ENCODE results near the gene PMFBP1.

The PMFBP1 gene, protein sequence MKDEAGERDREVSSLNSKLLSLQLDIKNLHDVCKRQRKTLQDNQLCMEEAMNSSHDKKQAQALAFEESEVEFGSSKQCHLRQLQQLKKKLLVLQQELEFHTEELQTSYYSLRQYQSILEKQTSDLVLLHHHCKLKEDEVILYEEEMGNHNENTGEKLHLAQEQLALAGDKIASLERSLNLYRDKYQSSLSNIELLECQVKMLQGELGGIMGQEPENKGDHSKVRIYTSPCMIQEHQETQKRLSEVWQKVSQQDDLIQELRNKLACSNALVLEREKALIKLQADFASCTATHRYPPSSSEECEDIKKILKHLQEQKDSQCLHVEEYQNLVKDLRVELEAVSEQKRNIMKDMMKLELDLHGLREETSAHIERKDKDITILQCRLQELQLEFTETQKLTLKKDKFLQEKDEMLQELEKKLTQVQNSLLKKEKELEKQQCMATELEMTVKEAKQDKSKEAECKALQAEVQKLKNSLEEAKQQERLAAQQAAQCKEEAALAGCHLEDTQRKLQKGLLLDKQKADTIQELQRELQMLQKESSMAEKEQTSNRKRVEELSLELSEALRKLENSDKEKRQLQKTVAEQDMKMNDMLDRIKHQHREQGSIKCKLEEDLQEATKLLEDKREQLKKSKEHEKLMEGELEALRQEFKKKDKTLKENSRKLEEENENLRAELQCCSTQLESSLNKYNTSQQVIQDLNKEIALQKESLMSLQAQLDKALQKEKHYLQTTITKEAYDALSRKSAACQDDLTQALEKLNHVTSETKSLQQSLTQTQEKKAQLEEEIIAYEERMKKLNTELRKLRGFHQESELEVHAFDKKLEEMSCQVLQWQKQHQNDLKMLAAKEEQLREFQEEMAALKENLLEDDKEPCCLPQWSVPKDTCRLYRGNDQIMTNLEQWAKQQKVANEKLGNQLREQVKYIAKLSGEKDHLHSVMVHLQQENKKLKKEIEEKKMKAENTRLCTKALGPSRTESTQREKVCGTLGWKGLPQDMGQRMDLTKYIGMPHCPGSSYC

DNA sequence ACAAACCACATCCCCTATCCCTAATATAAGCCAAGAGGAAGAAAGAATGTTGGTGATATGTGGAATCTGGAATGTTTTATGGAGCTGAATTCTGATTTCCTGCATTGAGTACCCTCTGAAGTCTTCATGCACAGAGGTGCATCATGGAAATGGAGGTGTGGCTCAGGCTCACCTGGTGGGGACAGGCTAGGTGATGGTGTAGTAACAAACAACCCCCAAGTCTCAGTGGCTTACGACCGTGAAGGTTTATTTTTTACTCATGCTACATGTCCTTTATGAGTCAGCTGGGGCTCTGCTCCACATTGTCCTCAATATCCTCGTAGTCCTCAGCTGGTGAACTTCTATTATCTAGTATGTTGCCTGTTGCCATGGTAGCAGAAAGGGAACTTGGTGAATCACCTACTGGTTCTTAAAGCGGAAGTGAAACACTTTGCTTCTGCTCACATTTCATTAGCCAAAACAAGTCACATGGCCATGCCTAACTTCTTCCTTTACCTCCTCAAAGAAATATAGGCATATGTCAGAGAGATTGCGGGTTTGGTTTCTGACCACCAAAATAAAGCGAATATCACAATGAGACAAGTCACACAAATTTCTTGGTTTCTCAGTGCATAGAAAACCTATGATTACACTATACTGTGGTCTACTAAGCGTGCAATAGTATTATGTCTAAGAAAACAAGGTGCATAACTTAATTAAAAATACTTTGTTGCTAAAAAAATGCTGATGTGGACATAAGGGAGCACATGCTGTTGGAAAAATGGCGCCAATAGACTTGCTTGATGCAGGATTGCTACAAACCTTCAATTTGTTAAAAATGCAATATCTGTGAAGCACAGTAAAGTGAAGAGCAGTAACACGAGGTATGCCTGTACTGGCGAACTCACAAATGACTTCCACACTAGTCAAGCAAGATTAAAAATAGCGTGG is at the start of gene PMFBP1:
PMFBP1 (minus strand) TSS at position 51 of the 930 bp plus-strand sequence. CDS start 947 bp downstream, outside the sequence.
- no peak for FAIRE-seq

DNA sequence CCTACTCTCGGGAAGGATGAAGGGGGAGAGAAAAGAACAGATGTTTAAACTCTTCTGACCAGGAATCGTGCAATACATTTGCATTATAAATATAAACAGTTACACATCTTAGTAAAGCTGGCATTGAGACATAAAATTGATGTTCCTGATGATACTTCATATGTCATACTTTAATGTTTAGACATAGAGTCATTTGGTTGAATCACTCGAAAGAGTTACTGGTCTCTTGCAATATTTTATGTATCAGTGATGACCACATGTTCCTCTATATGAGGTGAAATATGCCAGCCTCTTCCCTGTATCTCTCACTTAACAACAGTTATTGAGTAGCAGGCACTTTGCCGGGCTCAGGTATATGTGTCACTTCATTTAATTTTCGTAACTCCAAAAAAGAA is 49.7 kb upstream of the PMFBP1 start:
- no peak for FAIRE-seq

DNA sequence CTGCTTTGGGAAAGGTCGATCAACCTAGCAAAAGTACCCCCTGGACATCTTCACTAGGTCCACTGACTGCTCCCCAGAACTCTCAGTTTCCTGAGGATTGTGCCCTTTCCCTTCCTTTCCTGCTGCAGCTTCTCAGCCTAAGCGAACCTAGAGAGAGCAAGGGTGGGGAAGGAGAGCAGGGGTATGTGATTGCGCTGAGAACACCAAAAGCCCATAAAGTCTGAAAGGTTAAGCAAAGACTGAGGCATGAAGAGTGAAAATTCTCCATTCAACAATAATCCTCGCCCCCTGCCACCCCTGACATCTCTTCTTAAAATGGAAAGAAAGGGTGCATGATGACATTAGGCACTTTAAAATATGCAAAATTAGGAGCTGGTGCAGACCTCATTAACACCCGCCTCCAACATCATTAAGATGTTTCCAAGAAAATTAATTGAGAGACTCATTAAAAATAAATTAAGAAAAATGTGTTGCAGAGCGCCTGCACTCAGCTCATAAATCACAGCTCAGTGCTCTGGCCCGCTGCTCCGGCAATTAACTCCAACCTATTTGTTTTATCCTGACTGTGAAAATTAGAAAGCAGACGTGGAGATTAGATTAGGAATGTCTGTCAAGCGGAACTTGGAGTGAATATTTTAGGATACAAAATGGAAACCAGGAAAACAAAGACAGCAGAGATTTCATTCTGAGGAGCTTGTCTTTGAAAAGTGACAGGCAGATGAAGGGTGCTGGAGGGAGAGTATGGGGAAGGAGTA is 49.1 kb upstream of the PMFBP1 start:
- no peak for FAIRE-seq

DNA sequence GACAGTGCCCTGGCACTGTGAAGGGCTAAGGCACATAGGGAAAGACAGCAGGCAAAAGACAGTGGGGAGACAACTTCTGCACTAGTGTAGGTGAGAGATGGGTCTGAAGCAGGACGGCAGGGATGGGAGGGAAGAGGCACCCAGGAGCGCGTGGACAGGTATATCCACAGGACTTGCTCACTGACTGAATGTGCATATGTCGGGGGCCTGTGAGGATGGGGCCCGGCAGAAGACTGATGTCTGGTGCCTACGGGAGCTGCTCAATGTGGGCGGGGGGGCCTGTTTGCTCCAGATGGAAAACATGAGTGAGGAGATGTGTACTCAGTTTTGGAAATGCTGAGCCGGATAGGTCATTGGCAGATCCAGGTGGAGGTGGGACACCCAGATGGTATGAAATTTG is 47.3 kb upstream of the PMFBP1 start:
- FAIRE-seq: no peak

DNA sequence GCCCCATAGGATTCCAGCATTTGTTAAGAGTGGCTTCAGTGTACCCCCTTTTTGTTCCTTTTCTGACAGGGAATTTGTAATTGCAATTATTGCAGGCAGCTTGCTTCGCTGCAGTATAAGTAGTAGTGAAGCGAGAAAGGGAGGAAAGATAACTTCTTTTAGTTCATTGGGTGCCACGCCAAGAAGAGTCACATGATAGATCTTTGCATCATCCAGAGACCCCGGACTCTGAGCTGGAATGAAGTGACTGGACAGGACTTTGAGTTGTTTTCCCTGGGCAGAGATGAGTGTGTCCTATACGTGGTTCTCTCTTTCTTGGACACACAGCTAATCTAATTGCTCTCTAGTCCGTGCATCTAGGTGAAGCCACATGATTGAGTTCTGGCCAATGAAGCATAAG is 44.8 kb upstream of the PMFBP1 start:
- no peak for FAIRE-seq

DNA sequence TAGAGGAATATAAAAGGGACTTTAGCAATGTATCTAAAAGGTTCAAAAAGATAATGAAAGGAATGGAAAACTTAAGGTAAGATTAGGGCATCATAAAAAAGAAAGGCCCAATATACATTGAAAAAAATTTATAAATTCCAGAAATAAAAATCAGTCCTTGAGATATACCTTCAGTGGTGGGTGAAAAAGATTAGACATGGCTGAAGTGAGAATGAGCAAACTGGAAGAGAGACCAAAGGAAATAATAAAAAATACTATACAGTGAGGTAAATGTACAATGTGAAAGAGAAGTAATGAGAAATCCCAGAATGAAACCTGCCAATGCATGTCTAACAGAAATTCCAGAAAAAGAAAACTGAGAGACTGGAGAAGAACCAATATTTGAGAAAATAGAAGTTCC is 42.9 kb upstream of the PMFBP1 start:
- no peak for FAIRE-seq

DNA sequence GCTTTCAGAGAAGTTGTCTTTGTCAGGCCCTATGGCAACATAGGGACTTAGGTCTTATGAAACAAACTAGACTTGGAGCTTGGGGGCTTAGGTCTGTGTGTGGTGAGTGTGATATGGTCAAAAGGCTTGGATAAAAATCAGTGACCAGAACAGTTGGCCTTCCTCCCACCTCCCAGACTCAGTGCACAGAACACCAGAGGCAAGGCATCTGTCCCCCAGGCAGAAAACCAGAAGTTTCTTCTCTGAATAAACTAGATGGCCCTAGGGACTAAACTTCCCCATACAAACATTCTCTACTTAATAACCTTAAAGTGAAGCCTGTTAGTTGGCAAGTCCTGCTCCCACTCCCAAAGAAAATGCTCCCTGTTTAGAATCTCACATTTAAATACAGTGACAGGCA is 39.2 kb upstream of the PMFBP1 start:
- no peak for FAIRE-seq

DNA sequence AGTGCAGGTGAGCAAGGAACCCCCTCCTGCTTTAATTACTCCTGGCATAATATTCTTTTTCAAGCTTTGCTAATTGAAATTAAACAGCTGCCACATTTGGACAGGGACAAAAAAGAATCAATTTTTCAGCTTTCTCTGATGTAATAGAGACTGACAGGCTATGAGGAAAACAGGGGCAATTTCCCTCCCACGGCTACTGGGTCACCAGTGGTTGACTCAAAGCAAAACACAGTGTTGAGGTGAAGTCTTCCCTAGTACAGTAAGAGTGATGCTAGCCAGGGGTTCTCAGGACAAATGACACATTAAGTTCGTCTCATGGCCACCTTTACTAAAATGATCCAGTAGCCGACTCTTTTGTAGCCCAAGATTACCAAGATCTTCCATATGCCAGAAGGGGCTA is 38.6 kb upstream of the PMFBP1 start:
- no peak for FAIRE-seq

DNA sequence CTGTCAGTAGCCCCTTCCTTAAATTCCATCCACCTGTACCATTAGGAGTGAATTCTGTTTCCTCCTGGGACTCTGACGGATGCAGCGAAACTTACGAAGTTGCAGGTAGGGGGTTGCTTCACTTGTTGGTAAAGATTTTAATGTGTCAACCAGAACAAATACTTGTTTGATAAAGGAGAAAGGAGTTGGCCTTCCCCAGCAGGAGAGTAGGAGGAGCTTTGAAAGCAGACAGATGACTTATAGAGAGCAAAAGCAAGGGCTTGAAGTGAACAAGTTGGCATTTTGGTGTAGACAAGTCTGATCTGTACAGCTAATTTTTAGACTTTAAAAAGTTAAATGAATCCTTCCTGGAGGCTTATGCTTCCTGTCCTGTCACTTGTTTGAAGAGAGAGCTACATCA is 38.1 kb upstream of the PMFBP1 start:
- FAIRE-seq: no peak

DNA sequence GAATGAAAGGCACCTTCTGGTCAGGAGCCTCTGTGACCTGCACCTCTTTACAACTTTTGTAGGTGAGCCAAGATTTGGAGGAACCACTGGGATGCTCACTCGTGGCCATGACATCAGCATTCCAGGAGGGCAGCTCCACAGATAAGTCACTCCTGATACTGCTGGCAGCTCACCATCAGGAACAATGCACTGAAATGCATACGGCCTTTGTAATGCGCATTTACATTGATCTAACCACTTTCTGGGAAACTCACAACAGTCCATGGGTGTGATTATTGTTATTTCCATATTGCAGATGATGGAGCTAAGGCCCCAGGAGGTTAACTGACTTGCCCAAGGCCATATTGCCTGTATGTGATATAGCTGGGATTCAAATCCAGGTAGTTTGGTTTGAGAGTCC is 34.3 kb upstream of the PMFBP1 start:
- no peak for FAIRE-seq

DNA sequence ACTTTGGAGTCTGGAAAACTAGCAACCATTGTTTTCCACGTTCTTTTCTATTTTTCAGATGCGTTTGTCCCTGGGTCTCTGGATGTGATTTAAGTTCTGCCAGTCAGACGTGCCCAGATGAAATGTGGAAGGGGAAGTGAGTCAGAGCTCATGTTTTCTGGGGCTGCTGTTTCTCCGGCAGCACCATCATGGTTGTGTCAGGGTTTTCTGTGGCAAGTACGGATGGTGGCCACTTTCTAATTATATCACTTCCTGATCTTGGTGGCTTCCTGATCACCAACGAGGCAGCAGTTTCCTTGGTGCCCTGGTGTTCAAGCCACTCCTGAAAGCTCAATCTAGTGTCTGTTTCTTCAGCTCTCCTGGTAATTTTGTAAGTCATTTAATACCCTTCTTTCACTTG is 31.4 kb upstream of the PMFBP1 start:
- no peak for FAIRE-seq

DNA sequence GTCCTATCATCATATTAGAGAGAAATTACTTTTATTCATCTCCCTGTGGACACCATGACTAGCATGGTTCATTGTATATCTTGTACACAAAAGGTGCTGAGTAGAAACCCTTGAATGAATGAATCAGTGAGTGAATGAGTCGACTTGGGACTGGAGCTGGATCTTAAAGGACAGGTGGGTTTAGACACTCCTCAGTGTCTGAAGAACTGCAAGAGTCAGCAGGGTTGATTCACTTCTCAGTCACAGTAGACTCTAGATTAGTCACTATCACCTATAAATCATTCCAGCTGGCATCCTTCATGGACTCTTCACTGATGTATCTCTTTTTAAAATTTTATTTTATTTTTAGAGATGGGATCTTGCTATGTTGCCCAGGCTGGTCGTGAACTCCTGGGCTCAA is 30.1 kb upstream of the PMFBP1 start:
- FAIRE-seq: no peak

DNA sequence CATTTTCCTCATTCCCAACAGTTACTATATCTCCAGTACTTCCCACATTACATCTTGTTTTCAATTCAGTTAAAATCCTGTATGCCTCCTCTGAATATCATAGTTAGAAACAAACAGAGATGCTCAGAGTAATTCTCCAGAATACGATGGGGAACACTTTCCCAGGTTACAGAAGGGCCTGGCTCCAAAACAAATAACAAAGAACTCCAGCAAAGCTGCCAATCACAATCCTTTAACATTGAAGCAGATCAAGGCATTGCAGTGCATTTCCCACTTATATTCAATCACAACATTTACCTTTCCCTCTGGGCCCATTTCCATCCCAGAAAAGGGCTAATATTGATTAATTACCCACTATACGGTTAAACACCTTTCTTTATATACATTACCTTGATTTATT is 29.4 kb upstream of the PMFBP1 start:
- no peak for FAIRE-seq

DNA sequence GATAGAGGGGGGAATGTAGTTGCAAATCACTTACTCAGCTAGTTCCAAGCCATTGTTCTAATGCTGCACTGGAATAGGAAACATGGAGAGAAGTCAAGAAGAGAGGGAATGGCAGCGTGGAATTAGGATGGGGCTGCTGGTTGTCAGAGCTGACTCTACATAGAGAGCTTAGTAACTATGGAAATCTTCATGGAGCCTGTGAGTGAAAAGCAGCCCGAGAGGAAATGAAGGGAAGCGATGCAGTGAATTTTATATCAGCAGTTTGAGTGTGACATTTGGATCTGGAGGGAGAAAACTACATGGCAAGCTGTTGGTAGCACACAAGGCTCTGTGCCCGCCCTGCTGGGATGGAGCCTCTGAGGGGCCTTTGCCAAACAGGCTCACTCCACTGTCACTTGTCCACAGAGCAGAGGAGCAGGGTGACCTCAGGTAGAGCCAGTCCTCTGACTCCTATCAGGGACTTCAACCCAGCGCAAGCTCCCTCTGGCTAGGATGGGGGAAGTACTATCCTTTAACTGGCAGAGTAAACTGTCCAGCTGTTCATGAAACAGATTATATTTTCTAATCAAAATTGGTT is 27.9 kb upstream of the PMFBP1 start:
- no peak for FAIRE-seq

DNA sequence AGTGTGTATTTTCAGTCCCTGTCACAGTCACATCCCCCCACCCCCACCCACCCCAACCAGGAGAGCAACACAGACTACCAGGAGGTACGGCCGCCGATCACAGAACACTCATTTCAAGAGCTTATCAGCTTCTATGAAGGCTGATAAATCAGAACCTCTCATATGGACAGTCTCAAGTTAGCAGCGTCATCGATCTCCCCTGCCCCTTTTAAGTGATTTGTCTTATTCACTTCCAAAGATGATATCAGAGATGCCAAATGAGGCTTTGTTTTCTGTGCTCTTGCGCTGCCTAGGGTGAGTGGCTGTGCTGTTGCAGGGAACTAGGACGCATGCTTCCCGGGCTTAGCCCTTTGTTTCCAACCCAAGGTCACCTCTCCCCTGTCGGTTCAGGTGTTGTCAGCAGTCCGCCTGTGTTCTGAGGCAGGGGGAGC is 26.8 kb upstream of the PMFBP1 start:
- FAIRE-seq: no peak

DNA sequence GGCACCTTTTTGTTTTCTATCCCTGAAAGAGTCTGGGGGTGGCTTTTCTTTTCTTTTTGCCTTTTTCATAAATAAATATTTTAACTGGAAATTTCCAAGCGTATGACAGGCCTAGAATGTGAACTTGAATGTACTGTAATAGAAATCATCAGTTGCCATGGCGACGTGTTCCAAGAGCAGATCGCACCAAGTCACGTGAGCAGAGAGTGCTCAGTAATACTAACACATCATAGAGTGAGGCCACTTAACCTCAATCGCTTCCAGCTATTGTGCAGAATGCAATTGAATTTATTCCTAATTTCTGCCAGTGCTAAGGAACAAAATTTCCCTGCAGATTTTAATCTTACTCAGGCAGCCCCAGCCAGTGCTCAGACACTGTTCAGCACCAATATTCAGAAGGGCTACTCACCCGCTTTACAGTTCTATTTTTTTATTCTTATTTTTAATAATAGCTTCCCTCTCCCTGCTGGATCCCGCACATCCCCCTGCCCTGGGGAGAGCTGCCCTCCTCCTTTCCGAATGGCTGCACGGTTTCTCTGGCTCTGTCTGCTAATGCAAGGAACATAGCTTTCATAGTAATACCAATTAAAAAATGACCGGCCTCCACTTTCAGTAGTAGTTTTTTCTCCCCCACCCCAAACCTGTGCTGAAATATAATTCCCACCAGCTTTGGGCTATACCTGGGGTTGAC is 26.2 kb upstream of the PMFBP1 start:
- no peak for FAIRE-seq

DNA sequence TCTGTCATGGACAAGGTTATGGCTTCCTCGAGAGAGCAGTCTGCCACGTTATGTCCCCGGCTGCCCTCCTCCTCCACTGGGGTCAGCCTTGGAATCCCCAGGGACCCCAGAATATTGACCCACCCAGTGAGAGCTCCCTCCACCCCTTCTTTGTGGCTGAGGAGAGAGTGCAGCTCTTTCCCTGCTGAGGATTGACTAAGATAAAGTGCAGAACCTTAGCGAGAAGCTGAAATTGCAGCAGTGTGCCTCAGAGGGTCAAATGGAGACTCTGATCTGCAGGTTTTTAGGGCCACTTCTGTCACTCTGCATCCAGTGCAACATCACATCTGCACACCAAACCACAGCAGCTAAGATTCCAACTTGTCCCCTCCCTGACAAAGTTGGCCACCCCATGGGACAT is 25.6 kb upstream of the PMFBP1 start:
- no peak for FAIRE-seq

DNA sequence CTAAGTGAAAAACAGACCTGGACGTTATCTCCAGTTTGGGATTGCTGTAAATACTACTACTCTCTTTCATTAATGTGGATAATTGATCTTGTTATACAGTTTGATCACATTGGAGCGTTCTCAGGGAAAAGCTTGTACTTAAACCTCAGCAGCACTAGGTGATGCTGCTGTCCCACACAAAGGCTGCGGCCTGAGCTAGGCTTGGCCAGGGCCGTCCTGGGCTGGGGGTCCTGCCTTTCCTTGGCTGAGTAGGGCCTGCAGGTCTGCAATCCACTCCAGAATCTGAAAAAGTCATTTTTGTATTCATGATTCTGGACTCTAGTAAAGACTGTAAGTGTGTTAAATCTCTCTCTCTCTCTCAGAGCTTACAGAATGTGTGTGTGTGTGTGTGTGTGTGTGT is 23.7 kb upstream of the PMFBP1 start:
- FAIRE-seq: no peak

DNA sequence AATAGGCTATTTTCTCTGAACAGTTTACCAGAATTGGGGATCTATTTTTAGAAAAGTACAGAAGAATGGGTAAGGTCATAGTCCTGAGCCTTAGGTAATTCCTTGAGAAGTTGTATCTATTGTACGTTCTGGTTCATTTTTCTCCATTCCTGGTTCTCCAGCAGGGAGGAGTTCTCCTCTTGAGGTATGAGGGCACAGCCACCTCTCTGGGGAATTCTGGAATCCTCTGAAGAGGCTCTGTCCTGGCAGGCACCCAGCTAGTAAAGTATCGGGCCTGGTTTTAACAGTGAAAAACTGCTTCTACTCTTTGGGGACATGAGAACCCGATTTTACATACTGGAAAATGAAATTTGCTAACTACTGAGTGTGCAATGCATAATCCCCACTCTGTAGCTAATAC is 19.6 kb upstream of the PMFBP1 start:
- FAIRE-seq: no peak

DNA sequence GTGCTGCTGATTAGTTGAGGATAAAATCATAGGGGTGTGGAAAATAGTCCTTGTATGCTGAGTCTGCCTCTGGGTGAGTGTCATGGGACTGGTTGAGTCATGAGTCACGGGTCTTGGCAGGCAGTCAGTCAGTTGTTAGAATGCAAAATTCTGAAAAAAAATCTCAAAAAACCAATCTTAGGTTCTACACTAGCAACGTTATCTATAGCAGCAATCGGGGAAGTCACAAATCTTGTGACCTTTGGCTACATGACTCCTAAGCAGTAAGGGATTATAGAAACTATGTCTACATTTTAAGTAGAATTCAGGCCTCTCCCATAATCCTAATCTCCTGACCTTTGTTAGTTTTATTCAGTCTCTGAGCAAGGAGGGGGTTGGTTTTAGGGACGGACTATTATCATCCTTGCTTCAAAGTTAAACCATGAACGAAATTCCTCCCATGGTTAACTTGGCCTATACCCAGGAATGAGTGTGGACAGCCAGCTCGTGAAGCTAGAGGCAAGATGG is 18.0 kb upstream of the PMFBP1 start:
- FAIRE-seq: no peak

DNA sequence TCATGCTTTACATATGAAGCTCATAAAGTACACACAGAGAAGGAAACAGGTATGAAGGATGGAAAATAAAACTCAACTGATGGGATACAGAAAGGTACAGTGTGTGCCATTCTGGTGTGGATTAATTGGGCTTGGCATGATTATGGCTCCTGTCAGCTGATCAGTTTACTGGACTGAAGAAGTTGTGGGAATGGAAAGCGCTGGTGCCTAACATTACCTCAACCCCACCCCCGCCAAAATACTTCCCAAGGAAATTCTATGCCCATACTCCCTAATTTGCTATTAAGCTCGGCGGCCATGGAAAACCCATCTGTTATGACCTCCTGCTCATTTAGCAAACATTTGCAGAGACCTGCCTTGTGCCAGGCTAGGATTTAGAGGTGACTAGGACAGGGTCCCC is 16.6 kb upstream of the PMFBP1 start:
- FAIRE-seq: no peak

Data from TTC549 (cell line).